A673 (cell line): ENCODE data around the gene BCAS4. TPM values are rescaled to one million over a fixed set of nuclear protein-coding genes. Genes with fewer than 3 reads are reported as not detected.

Experiments used
- BruUV-seq: library from RNA; stranded (reverse); fragments of 400-500 nt; replicated peaks from 2 replicates; lab custom pipeline; 2021; lab: Mats Ljungman, UMichigan
- CTCF ChIA-PET: fragments of 300-600 bp; sonication (Branson Sonifier 250); formaldehyde crosslinking; loops from one replicate; lab custom pipeline; 2022; ENCODE audit warnings: antibody characterized with exemption; lab: Charles Lee
- POLR2A ChIA-PET: fragments of 300-600 bp; sonication (Branson Sonifier 250); formaldehyde crosslinking; loops from one replicate; lab custom pipeline; 2022; ENCODE audit warnings: antibody characterized with exemption; ENCODE audit not compliant: low non-redundant PET; lab: Charles Lee
- DNase-seq: peaks from one replicate; pipeline ENCODE4 v3.0.0-alpha.2; 2015; ENCODE audit warnings: low spot score
- H3K27ac ChIP-seq: fragments of 200-600 bp; sonication (generic); 2 replicates; pipeline ENCODE4 v1.5.1; 2016; ENCODE audit warnings: mixed run types, low read depth, mild to moderate bottlenecking, mixed read lengths, antibody characterized with exemption, low read length; ENCODE audit not compliant: poor library complexity, severe bottlenecking
- H3K27me3 ChIP-seq: fragments of 200-600 bp; sonication (generic); replicated peaks from 2 replicates; pipeline ENCODE4 v1.6.1; 2017; ENCODE audit warnings: mixed run types, low read depth, mild to moderate bottlenecking, mixed read lengths, antibody characterized with exemption, low read length; ENCODE audit not compliant: insufficient read depth, poor library complexity
- H3K36me3 ChIP-seq: fragments of 200-600 bp; sonication (generic); 2 replicates; pipeline ENCODE4 v1.6.1; 2016; ENCODE audit warnings: mixed run types, mild to moderate bottlenecking, mixed read lengths, antibody characterized with exemption, low read length; ENCODE audit not compliant: insufficient read depth, poor library complexity, severe bottlenecking
- H3K4me1 ChIP-seq: fragments of 200-600 bp; sonication (generic); 2 replicates; pipeline ENCODE4 v1.6.1; 2017; ENCODE audit warnings: mixed run types, mild to moderate bottlenecking, mixed read lengths, antibody characterized with exemption, low read length; ENCODE audit not compliant: insufficient read depth, poor library complexity, severe bottlenecking
- H3K4me3 ChIP-seq: fragments of 200-600 bp; sonication (generic); 2 replicates; pipeline ENCODE4 v1.5.1; 2016; ENCODE audit warnings: low read depth, mixed run types, mild to moderate bottlenecking, mixed read lengths, low read length; ENCODE audit not compliant: poor library complexity, severe bottlenecking
- H3K9me3 ChIP-seq: fragments of 200-600 bp; sonication (generic); 2 replicates; pipeline ENCODE4 v1.6.1; 2016; ENCODE audit warnings: mixed run types, low read depth, mild to moderate bottlenecking, mixed read lengths, antibody characterized with exemption, low read length; ENCODE audit not compliant: poor library complexity, severe bottlenecking
- CTCF ChIP-seq: fragments of 300-800, 200-600 bp; sonication (generic); conservative IDR thresholded peaks from 2 replicates; pipeline ENCODE4 v1.5.1; 2017; ENCODE audit warnings: low read depth, mild to moderate bottlenecking, antibody characterized with exemption, low read length, moderate library complexity, mixed read lengths
- EZH2 ChIP-seq: fragments of 200-600 bp; sonication (generic); IDR thresholded peaks from 2 replicates; pipeline ENCODE4 v1.6.1; 2017; ENCODE audit warnings: borderline replicate concordance, low read depth, mild to moderate bottlenecking, mixed read lengths, antibody characterized with exemption, low read length; ENCODE audit not compliant: poor library complexity, severe bottlenecking
- intact Hi-C: fragments of 100-400 bp; cut with micrococcal nuclease; formaldehyde crosslinking; loops from one replicate; pipeline ENCODE4 v1.10.0; 2022; ENCODE audit not compliant: unreplicated experiment
- total RNA-seq: library from RNA; stranded (reverse); gene quantifications from 2 replicates; pipeline ENCODE4 v1.2.3, GENCODE V29; 2021

Gene BCAS4
- total RNA-seq, 1 experiment from 2014 or later: 28.4 TPM

DNA sequence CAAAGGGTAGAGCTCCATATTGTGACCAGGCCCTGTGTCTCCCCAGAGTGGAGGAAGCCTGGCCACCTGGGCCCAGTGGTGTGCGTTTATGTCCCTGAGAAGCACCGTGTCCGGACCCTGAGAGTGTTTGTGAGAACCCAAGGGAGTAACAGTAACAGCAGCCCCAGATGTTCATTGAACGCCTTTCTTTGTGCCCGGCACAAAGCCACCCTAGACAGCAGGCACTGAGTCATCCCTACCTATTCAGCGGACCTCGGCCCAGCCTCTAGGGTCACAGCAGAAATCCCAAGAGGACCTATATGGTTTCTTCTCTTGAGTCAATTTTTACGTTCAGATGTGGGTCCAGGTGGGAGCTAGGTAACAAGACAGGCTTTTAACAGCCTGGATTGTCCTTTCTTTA, 24.5 kb downstream of the BCAS4 start:
- peaks cover 11% of the 10 kb centered on the region for H3K36me3 ChIP-seq
- TF ChIP-seq CTCF (no peak), EZH2 (no peak)
- intact Hi-C loops: loop anchor here (5.0 kb wide), 1 partner anchor 108 kb away; no protein-coding TSS in a partner anchor
- ChIA-PET CTCF (interaction anchor here (1.2 to 1.4 kb wide), 2 partner anchors 29 to 129 kb away, joined by 3 read pairs; no protein-coding TSS in a partner anchor), POLR2A (no interaction called here)
- H3K9me3 ChIP-seq: no peaks in the 10 kb centered on the region
- H3K27ac ChIP-seq: no peak overlapping the region
- H3K4me3 ChIP-seq: no peak overlapping the region
- no peak for DNase-seq
- no peaks in the 10 kb centered on the region for H3K27me3 ChIP-seq
- peaks cover 8% of the 10 kb centered on the region for H3K4me1 ChIP-seq
- BruUV-seq: no TSS peak

- H3K27me3 ChIP-seq: no peaks in the 10 kb centered on the region
- DNase-seq: no peak
- intact Hi-C loops: no loop called here
- BruUV-seq: no TSS peak
- CTCF ChIA-PET: no interaction called here
- no peak overlapping the region for H3K4me3 ChIP-seq
- POLR2A ChIA-PET: no interaction called here
- H3K36me3 ChIP-seq: peaks cover 11% of the 10 kb centered on the region
- no peak overlapping the region for H3K27ac ChIP-seq
- H3K9me3 ChIP-seq: no peaks in the 10 kb centered on the region
- peaks cover 8% of the 10 kb centered on the region for H3K4me1 ChIP-seq
- TF ChIP-seq EZH2 (no peak), CTCF (no peak)
Observed at GRCh38 chr20:50820515-50821256, 25.8 kb downstream of the BCAS4 start.

DNA sequence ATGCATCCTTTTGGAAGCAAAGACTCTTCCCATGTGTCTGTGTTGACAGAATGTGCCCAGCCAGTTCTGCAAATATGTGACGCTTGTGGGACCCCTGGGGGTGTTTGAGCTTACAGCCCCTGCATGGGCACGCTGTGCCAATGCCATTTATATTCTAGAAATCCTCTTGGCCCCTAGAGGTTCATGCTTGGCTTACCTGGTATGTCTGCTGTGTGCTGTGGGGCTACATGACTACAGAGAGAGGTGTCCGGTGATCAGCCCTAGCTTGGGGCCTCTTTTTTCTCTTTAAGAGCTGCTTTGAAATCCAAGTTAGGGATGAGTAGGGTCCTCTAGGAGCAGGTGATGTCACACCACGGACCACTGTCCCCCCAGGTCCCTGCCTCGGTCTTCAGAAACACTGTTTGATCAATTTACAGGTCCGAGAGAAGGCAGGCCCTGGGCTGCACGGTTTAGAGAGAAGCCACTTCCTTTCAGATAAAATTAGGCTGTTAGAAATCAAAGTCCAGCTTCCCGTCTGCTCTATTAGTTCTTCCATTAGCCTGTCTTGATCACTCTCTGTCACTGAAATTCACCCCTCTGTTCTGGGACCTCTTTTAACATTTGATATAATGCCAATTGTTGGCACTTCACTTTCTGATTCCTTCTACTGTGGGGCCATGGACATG, 26.5 kb downstream of the BCAS4 start:
- H3K4me3 ChIP-seq: no peak overlapping the region
- ChIA-PET POLR2A (no interaction called here), CTCF (no interaction called here)
- DNase-seq: no peak
- no TSS peak for BruUV-seq
- TF ChIP-seq EZH2 (no peak), CTCF (no peak)
- H3K27me3 ChIP-seq: no peaks in the 10 kb centered on the region
- intact Hi-C loops: no loop called here
- no peaks in the 10 kb centered on the region for H3K9me3 ChIP-seq
- no peak overlapping the region for H3K27ac ChIP-seq
- peaks cover 8% of the 10 kb centered on the region for H3K4me1 ChIP-seq
- peaks cover 11% of the 10 kb centered on the region for H3K36me3 ChIP-seq
